ENCODE results near the gene KANSL1. TPM values are rescaled to one million over a fixed set of nuclear protein-coding genes. Genes with fewer than 3 reads are reported as not detected.
A peak's percentile ranks its signal among the peaks of the same experiment; 100 is the strongest.

Gene KANSL1
- total and polyA plus RNA-seq, 8 donors, result 65.9 to 129 (median 79.0) TPM

DNA sequence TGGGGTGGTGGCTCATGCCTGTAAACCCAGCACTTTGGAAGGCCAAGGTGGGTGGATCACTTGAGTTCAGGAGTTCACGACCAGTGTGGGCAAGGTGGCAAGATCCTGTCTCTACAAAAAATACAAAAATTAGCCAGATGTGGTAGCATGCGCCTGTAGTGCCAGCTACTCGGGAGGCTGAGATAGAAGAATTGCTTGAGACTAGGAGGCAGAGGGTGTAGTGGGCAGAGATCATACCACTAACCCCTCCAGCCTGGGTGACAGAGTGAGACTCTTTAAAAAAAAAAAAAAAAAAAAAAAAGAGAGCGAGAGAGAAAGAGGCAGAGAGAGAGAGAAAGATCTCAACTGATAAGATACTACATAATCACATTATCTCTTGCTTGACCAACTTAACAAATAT lies 45.9 kb downstream of the KANSL1 start:
- DNase-seq, result no peak
- no peaks in the 10 kb centered on the region for H3K36me3 ChIP-seq
- no peaks in the 10 kb centered on the region for H3K27me3 ChIP-seq
- TF ChIP-seq, protein P1, sequence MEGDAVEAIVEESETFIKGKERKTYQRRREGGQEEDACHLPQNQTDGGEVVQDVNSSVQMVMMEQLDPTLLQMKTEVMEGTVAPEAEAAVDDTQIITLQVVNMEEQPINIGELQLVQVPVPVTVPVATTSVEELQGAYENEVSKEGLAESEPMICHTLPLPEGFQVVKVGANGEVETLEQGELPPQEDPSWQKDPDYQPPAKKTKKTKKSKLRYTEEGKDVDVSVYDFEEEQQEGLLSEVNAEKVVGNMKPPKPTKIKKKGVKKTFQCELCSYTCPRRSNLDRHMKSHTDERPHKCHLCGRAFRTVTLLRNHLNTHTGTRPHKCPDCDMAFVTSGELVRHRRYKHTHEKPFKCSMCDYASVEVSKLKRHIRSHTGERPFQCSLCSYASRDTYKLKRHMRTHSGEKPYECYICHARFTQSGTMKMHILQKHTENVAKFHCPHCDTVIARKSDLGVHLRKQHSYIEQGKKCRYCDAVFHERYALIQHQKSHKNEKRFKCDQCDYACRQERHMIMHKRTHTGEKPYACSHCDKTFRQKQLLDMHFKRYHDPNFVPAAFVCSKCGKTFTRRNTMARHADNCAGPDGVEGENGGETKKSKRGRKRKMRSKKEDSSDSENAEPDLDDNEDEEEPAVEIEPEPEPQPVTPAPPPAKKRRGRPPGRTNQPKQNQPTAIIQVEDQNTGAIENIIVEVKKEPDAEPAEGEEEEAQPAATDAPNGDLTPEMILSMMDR (IDR thresholded peaks at IDR 0.05), result no peak
- no peaks in the 10 kb centered on the region for H3K9me3 ChIP-seq
- H3K27ac ChIP-seq, result no peak overlapping the region
- no peak overlapping the region for H3K4me3 ChIP-seq
- H3K4me1 ChIP-seq, result peaks cover 40 to 87% of the 10 kb centered on the region in 2 donors
- intact Hi-C loops (cut with DNase I), result no loop called here
- no peak for ATAC-seq

DNA sequence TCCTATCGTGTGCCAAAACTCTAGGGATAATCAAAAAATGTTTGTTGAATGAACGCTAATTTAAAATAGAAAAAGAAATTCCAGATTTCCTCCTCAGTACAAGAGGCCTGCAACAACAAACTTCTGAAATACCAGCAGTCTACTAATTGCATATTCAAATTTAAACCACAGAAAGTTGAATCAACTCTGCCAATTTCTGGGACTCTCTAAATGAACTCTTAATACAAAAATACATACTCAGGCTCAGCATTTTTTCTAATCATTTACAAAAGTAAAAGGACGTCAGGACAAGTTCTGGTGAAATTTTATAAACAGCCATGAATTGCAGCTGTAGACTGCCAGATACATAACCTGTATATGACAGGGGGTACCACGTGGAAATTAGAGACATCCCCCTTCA lies 49.0 kb downstream of the KANSL1 start:
- TF ChIP-seq, protein P1 (IDR thresholded peaks at IDR 0.05), result no peak
- intact Hi-C loops (cut with DNase I), result no loop called here
- peak; percentile 17 for ATAC-seq
- H3K27me3 ChIP-seq, result no peaks in the 10 kb centered on the region
- no peak overlapping the region for H3K4me3 ChIP-seq
- H3K9me3 ChIP-seq, result no peaks in the 10 kb centered on the region
- H3K4me1 ChIP-seq, result peaks cover 40 to 87% of the 10 kb centered on the region in 2 donors
- no peaks in the 10 kb centered on the region for H3K36me3 ChIP-seq
- H3K27ac ChIP-seq, result peak overlapping the region in 1 of 2 donors; percentile 9
- DNase-seq, result no peak

DNA sequence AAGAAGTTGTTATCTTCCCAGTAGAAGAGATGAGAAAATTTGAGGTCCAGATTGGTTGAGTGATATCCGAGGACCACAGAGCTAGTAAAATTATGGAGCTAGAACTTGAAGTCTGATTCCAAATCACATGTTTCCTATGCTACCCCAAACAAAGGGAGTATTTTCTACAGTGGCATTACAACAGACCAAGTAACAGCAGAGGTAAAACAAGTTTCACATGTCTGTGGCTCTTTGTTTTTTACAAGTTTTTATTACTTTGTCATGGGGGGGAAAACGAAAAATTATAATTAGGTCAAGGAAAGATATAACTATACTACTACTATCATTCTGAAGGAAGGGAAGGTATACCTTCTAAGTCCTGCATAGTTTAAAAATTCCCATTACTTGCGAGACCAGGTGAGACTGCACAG lies 49.4 kb downstream of the KANSL1 start:
- Histone ChIP-seq H3K27ac (peak overlapping the region in 1 of 2 donors; percentile 9), H3K4me1 (peaks cover 43 to 87% of the 10 kb centered on the region in 2 donors), H3K36me3 (no peaks in the 10 kb centered on the region), H3K9me3 (no peaks in the 10 kb centered on the region), H3K27me3 (no peaks in the 10 kb centered on the region), H3K4me3 (no peak overlapping the region)
- no peak for DNase-seq
- TF ChIP-seq, protein P1 (IDR thresholded peaks at IDR 0.05), result no peak
- no peak for ATAC-seq
- intact Hi-C loops (cut with DNase I), result no loop called here

DNA sequence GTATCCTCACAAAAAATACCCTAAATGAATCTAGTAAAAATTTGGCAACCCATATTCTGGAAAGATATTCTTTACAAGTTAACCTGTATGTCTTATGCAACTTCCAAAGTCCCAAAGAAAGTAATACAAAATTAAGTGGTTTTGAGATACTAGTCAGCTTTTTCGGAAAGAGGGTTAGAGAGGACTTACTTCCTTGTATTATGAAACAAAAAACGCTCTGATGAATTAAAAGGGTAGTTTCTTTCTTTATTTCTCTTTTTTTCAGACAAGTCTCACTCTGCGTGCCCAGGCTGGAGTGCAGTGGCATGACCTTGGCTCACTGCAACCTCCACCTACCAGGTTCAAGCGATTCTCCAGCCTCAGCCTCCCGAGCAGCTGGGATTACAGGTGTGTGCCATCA lies 51.6 kb downstream of the KANSL1 start:
- Histone ChIP-seq H3K27me3 (no peaks in the 10 kb centered on the region), H3K27ac (peak overlapping the region; percentile 34 to 43), H3K36me3 (no peaks in the 10 kb centered on the region), H3K4me1 (peaks cover 43 to 98% of the 10 kb centered on the region in 2 donors), H3K9me3 (no peaks in the 10 kb centered on the region), H3K4me3 (no peak overlapping the region)
- DNase-seq (no peak), ATAC-seq (peak; percentile 33)
- intact Hi-C loops (cut with DNase I), result no loop called here
- TF ChIP-seq, protein P1 (IDR thresholded peaks at IDR 0.05), result no peak

DNA sequence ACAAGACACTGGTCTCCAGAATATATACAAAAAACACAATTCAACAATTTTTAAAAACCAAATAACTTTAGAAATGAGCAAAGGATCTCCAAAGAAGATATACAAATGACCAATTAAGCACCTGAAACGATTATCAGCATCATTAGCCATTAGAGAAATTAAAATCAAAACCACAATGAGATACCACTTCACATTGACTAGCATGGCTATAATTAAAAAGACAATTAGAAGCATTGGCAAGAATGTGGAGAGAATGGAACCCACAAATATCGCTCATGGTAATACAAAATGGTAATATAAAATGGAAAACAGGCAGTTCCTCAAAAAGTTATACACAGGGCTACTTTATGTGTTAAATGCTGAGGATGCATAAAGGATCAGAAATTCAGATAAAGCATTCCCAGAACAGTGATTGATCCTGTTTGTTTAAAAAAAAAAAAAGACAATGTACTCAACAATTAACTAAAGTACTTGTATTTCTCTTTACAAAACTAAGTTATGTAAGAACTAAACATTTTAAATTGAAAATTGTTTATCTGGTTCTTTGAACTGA lies 52.5 kb downstream of the KANSL1 start:
- intact Hi-C loops (cut with DNase I), result no loop called here
- Histone ChIP-seq H3K9me3 (no peaks in the 10 kb centered on the region), H3K4me1 (peaks cover 43 to 100% of the 10 kb centered on the region in 2 donors), H3K27ac (peak overlapping the region; percentile 34 to 43), H3K36me3 (no peaks in the 10 kb centered on the region), H3K4me3 (no peak overlapping the region), H3K27me3 (no peaks in the 10 kb centered on the region)
- ATAC-seq (no peak), DNase-seq (no peak)
- TF ChIP-seq, protein P1 (IDR thresholded peaks at IDR 0.05), result no peak
